GM13976 (cell line): Measurements from ENCODE around the gene MDM2.
"Not testable (repeated sequence)": the region's sequence is repeated elsewhere in the genome, so short reads cannot be mapped to it uniquely, and the experiment has no call there.

Source experiments
- DNase-seq: peaks from one replicate; pipeline ENCODE4 v3.0.0; 2012; ENCODE audit warnings: low spot score
- in situ Hi-C: fragments of 300-500 bp; cut with MboI; formaldehyde crosslinking; loops from one replicate; pipeline ENCODE4 v1.12.0; 2022; ENCODE audit warnings: low sequenced_read_pairs, mixed read lengths, inconsistent platforms; ENCODE audit not compliant: unreplicated experiment
- TF ChIP-seq, protein P1 (sequence below): IDR thresholded peaks from 2 replicates; pipeline ENCODE4 v1.5.1; 2012; ENCODE audit warnings: borderline replicate concordance, mild to moderate bottlenecking; ENCODE audit not compliant: insufficient read depth; ENCODE audit errors: extremely low read depth, missing control alignments, control extremely low read depth

MDM2 gene

DNA sequence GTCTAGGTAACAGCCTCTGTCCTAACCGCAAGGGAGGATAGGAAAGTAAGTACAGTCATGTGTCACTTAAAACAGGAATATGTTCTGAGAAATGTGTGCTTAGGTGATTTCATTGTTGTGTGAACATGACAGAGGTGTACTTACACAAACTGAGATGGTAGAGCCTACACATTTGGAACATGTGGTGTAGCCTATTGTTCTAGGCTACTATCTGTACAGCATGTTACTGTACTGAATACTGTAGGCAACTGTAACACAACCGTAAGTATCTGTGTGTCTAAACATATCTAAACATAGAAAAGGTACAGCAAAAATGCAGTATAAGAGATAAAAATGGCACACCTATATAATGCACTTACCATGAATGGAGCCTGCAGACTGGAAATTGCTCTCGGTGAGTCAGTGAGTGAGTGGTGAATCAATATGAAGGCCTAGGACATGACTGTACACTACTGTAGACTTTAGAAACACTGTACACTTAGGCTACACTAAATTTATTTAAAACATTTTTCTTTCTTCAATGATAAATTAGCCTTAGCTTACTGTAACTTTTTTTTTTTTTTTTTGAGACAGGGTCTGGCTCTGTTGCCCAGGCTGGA lies 13.2 kb upstream of the MDM2 start:
- DNase-seq = no peak
- TF ChIP-seq, protein P1, sequence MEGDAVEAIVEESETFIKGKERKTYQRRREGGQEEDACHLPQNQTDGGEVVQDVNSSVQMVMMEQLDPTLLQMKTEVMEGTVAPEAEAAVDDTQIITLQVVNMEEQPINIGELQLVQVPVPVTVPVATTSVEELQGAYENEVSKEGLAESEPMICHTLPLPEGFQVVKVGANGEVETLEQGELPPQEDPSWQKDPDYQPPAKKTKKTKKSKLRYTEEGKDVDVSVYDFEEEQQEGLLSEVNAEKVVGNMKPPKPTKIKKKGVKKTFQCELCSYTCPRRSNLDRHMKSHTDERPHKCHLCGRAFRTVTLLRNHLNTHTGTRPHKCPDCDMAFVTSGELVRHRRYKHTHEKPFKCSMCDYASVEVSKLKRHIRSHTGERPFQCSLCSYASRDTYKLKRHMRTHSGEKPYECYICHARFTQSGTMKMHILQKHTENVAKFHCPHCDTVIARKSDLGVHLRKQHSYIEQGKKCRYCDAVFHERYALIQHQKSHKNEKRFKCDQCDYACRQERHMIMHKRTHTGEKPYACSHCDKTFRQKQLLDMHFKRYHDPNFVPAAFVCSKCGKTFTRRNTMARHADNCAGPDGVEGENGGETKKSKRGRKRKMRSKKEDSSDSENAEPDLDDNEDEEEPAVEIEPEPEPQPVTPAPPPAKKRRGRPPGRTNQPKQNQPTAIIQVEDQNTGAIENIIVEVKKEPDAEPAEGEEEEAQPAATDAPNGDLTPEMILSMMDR = no peak
- in situ Hi-C loops = no loop called here

DNA sequence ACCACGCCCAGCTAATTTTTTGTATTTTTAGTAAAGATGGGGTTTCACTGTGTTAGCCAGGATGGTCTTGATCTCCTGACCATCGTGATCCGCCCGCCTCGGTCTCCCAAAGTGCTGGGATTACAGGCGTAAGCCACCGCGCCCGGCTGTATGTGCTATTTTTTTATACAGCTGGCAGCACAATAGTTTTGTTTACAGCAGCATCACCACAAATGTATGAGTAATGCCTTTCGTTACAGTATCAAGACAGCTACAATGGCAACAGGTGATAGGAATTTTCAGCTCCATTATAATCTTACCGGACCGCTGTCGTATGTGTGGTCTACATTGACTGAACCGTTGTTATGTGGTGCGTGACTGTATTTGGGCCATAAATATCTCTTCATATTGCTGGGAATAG lies 11.6 kb upstream of the MDM2 start:
- DNase-seq = no peak
- TF ChIP-seq, protein P1 = no peak
- in situ Hi-C loops = no loop called here

DNA sequence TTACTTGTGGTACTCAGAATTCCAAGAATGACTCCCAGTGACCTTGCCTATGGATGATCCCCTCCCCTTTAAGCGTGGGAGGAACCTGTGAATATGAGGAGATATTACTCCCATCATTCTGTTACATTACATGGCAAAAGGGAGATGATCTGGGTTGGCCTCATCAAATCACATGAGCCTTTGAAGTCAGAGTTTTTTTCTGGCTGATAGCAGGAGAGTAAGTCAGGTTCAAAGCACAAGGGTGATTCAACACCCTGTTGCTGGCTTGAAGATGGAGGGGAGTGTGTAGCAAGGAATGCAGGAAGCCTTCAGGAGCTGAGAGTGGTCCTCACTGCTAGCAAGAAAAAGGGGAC lies 9.1 kb upstream of the MDM2 start:
- no peak for DNase-seq
- in situ Hi-C loops = no loop called here
- TF ChIP-seq, protein P1 = no peak

DNA sequence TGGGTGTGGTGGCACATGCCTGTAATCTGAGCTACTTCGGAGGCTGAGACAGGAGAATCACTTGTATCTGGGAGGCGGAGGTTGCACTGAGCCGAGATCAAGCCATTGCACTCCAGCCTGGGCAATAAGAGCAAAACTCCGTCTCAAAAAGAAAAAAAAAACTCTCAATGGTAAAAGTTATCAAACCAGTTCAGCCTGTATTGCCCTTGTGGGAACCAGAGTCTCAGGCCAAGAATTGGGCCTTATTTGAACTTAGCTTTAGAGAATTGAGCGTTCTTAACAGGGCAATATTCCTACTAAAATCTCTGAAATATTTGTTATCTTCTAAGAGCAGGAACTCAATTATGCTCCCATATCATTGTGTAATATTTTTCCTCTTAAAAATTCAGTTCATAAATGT lies 7.7 kb upstream of the MDM2 start:
- no peak for DNase-seq
- in situ Hi-C loops = no loop called here
- TF ChIP-seq, protein P1 = no peak

DNA sequence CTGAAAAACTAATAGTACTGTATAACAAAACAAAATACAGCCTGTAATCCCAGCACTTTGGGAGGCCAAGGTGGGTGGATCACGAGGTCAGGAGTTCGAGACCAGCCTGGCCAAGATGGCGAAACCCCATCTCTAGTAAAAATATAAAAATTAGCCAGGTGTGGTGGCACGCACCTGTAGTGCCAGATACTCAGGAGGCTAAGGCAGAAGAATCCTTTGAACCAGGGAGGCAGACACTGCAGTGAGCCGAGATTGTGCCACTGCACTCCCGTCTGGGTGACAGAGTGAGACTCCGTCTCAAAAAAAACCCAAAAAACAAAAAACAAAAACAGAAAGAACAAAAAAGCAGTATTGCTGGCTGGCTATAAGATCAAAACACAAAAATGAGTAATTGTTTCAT lies 6.9 kb upstream of the MDM2 start:
- DNase-seq, in situ Hi-C loops: not testable (repeated sequence)

DNA sequence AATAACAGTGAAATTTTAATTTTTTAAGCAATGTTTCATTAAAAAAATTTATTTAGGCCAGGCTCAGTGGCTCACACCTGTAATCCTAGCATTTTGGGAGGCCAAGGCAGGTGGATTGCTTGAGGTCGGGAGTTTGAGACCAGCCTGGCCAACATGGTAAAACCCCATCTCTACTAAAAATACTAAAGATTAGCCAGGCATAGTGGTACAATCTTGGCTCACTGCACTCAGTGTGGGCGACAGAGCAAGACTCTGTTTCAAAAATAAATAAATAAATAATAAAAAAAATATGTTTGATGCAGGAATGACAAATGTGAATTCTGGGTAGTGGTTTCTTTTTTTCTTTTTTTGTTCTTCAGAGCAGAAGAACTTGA lies 5.6 kb upstream of the MDM2 start:
- in situ Hi-C loops, DNase-seq: not testable (repeated sequence)

DNA sequence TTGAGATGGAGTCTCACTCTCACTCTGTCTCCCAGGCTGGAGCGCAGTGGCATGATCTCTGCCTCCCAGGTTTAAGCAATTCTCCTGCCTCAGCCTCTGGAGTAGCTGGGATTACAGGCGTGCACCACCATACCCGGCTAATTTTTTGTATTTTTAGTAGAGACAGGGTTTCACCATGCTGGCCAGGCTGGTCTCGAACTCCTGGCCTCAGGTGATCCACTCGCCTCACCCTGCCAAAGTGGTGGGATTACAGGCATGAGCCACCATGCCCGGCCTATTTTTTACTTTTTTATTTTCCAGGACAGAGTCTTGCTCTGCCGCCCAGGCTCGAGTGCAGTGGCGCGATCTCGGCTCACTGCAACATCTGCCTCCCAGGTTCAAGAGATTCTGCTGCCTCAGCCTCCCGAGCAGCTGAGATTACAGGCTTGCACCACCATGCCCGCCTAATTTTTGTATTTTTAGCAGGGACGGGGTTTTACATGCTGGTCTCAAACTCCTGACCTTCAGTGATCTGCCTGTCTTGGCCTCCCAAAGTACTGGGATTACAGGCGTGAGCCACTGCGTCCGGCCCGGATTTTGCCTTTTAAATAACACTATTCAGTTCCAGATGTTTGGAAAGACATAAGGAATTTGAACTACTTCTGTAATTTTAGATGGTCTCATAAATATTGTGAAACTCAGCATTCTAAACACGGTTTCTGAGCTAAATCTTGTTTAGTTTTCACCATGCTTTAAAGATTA lies 4.9 kb upstream of the MDM2 start:
- DNase-seq, in situ Hi-C loops: not testable (repeated sequence)

DNA sequence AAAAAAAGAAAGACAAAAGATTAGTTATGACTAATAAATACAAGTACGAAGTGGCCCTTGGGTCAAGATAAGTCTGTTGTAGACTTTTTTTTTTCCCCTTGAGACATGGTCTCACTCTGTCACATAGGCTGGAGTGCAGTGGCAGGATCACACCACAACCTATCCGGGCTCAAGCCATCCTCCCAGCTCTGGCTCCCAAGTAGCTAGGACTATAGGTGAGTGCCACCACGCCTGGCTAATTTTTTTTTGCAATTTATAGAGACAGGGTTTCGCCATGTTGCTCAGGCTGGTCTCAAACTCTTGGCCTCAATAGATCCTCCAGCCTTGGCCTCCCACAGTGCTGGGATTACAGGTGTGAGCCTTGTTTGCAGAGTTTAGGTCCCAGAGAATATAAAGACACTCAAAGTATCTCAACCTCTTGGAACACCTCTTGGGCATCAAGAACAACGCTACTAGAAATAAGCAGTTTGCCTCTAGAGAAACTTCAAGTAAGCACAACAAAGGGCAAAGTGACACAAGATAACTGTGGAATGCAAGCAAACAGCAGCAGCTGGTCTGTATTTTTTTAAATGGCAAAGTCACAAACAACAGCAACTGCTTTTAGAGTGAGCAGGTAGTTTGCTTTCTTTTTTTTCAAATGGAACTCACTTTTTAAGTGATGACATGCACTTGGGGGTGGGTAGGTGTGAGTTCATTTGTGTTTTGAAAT lies 3.9 kb upstream of the MDM2 start:
- DNase-seq = no peak
- in situ Hi-C loops = no loop called here

More for the DNA sequence above, 3.9 kb upstream of the MDM2 start:
- TF ChIP-seq, protein P1 = no peak
